Neuronal stem cell (in vitro differentiated cells): Measurements from ENCODE around the gene ATP1A3.

ENCODE experiments used
- DNase-seq: peaks from one replicate; pipeline ENCODE4 v3.0.0-alpha.2; 2013; ENCODE audit warnings: low spot score
- H2AFZ ChIP-seq: one replicate; pipeline ENCODE4 v1.6.1; 2013; ENCODE audit warnings: mild to moderate bottlenecking, low read length, inconsistent platforms
- H2AK5ac ChIP-seq: 2 replicates; pipeline ENCODE4 v1.6.1; 2013; ENCODE audit warnings: low read depth, mild to moderate bottlenecking, inconsistent platforms, low read length, moderate library complexity, mixed read lengths
- H2BK120ac ChIP-seq: 2 replicates; pipeline ENCODE4 v1.6.1; 2013; ENCODE audit warnings: low read depth, mild to moderate bottlenecking, inconsistent platforms, low read length, moderate library complexity, mixed read lengths
- H2BK12ac ChIP-seq: one replicate; pipeline ENCODE4 v1.6.1; 2013; ENCODE audit warnings: low read length, inconsistent platforms
- H2BK15ac ChIP-seq: 2 replicates; pipeline ENCODE4 v1.6.1; 2013; ENCODE audit warnings: mild to moderate bottlenecking, low read length, inconsistent platforms, mixed read lengths
- H2BK5ac ChIP-seq: one replicate; pipeline ENCODE4 v1.6.1; 2013; ENCODE audit warnings: inconsistent platforms, mild to moderate bottlenecking, low read length, moderate library complexity
- H3K14ac ChIP-seq: one replicate; pipeline ENCODE4 v1.6.1; 2013; ENCODE audit warnings: low read length, inconsistent platforms
- H3K18ac ChIP-seq: 2 replicates; pipeline ENCODE4 v1.6.1; 2013; ENCODE audit warnings: low read length, inconsistent platforms
- H3K23ac ChIP-seq: 2 replicates; pipeline ENCODE4 v1.6.1; 2013; ENCODE audit warnings: low read depth, mild to moderate bottlenecking, mixed read lengths, low read length, inconsistent platforms; ENCODE audit not compliant: poor library complexity
- H3K27ac ChIP-seq: replicated peaks from 3 replicates; pipeline ENCODE4 v1.5.1; 2013; ENCODE audit warnings: low read length, inconsistent platforms
- H3K27me3 ChIP-seq, 3 experiments: 2 replicates each; pipeline ENCODE4 v1.6.1; 2013; ENCODE audit warnings: low read length in 3 of 3, mild to moderate bottlenecking in 2 of 3, inconsistent platforms in 1 of 3, low read depth in 1 of 3, mixed read lengths in 1 of 3, moderate library complexity in 1 of 3; ENCODE audit not compliant: control insufficient read depth in 3 of 3, insufficient read depth in 3 of 3
- H3K36me3 ChIP-seq, 2 donors: replicated peaks in 1 of 2; 2 replicates each; pipeline ENCODE4 v1.6.1; 2013; ENCODE audit warnings: low read length in 2 of 2; ENCODE audit not compliant: control insufficient read depth in 2 of 2, insufficient read depth in 2 of 2
- H3K4ac ChIP-seq: 2 replicates; pipeline ENCODE4 v1.6.1; 2013; ENCODE audit warnings: inconsistent platforms, mild to moderate bottlenecking, low read length, moderate library complexity
- H3K4me1 ChIP-seq, 2 donors: 1 replicate in 1 of 2; 2 replicates in 1 of 2; pipeline ENCODE4 v1.6.1; 2013; ENCODE audit warnings: low read length in 2 of 2, low read depth in 1 of 2; ENCODE audit not compliant: control insufficient read depth in 2 of 2, insufficient read depth in 1 of 2
- H3K4me2 ChIP-seq: one replicate; pipeline ENCODE4 v1.6.1; 2013; ENCODE audit warnings: mild to moderate bottlenecking, low read length, inconsistent platforms; ENCODE audit not compliant: insufficient read depth, poor library complexity, severe bottlenecking
- H3K4me3 ChIP-seq, 2 donors: 2 replicates each; pipeline ENCODE4 v1.5.1; 2013; ENCODE audit warnings: low read length in 2 of 2, mild to moderate bottlenecking in 2 of 2, inconsistent platforms in 1 of 2, moderate library complexity in 1 of 2
- H3K79me1 ChIP-seq: one replicate; pipeline ENCODE4 v1.6.1; 2013; ENCODE audit warnings: low read depth, mild to moderate bottlenecking, inconsistent platforms, low read length, moderate library complexity
- H3K9ac ChIP-seq: one replicate; pipeline ENCODE4 v1.6.1; 2013; ENCODE audit warnings: mild to moderate bottlenecking, low read depth, low read length, inconsistent platforms; ENCODE audit not compliant: poor library complexity
- H3K9me3 ChIP-seq, 2 donors: replicated peaks in 1 of 2; 2 replicates each; pipeline versions ENCODE3 to v1.6.1; 2013; ENCODE audit warnings: low read length in 2 of 2, mild to moderate bottlenecking in 2 of 2, inconsistent platforms in 1 of 2, low read depth in 1 of 2, mixed read lengths in 1 of 2, moderate library complexity in 1 of 2; ENCODE audit not compliant: control insufficient read depth in 2 of 2, insufficient read depth in 1 of 2
- H4K8ac ChIP-seq: one replicate; pipeline ENCODE4 v1.6.1; 2013; ENCODE audit warnings: low read depth, mild to moderate bottlenecking, inconsistent platforms, low read length, moderate library complexity
- H4K91ac ChIP-seq: one replicate; pipeline ENCODE4 v1.6.1; 2013; ENCODE audit warnings: low read length, low read depth, mild to moderate bottlenecking, inconsistent platforms; ENCODE audit not compliant: poor library complexity
- WGBS, 2 donors: extraction: QIAGEN DNeasy Blood & Tissue Kit; methylation state at CpG; one replicate each; pipeline ENCODE4 v1.1.7; 2013; ENCODE audit warnings: missing lambda C conversion rate in 2 of 2, mixed read lengths in 1 of 2; ENCODE audit not compliant: insufficient read length in 2 of 2, insufficient replicate concordance in 1 of 2; ENCODE audit errors: extremely low coverage in 2 of 2; 5-methylcytosine and 5-hydroxymethylcytosine counted together

ATP1A3 gene

DNA sequence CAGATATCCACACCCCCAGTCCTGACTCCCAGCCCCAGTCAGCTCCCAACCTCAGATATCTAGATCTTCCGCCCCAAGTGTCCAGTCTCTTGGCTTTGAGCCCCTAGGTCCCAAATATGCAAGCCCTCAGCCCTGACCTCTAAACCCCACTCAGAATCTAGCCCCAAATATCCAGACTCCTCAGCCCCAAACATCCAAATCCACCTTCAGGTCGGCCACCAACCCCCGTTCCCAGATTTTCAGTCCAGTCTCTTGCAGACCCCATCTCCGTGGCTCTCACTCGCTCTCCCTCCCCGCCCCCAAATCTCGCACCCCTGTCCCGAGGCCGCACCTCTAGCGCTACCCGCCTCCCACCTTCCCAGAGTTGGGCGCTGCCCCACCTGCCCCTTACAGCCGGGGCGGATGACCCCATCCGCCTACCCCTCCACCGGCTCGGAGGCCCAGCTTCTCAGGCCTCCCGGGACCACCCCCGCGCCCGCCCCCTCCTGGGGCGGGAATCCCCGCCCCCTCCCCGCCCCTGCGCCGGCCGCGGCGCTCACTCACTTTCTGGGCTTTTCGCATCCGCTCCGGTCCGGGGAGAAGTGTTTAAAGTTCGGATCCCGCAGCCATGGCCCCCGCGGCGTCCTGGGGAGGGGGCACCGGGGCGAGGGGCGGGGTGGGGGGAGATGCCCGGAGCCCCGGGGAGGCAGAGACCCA lies 66.4 kb downstream of the ATP1A3 start:
- Histone ChIP-seq H3K27ac (no peak overlapping the region), H2AK5ac (no peak overlapping the region), H3K36me3 (no peaks in the 10 kb centered on the region), H3K9me3 (peaks cover 0 to 13% of the 10 kb centered on the region in 2 donors), H3K9ac (no peak overlapping the region), H3K14ac (no peak overlapping the region), H2AFZ (peak overlapping the region; percentile 89), H2BK12ac (no peak overlapping the region), H2BK5ac (no peak overlapping the region), H3K4me2 (peak overlapping the region; percentile 79), H4K91ac (no peak overlapping the region), H3K18ac (no peak overlapping the region), H3K79me1 (no peaks in the 10 kb centered on the region), H2BK120ac (peak overlapping the region; percentile 33), H3K27me3 (peaks cover 49 to 94% (median 88%) of the 10 kb centered on the region in 3 experiments), H4K8ac (no peak overlapping the region), H3K4ac (no peak overlapping the region), H3K4me1 (peaks cover 6 to 10% of the 10 kb centered on the region in 2 donors), H2BK15ac (no peak overlapping the region), H3K4me3 (peak overlapping the region; percentile 37 to 44), H3K23ac (no peak overlapping the region)
- no CpG with 5 or more reads among the region's 43 CpGs for WGBS, 2 donors
- no peak for DNase-seq

DNA sequence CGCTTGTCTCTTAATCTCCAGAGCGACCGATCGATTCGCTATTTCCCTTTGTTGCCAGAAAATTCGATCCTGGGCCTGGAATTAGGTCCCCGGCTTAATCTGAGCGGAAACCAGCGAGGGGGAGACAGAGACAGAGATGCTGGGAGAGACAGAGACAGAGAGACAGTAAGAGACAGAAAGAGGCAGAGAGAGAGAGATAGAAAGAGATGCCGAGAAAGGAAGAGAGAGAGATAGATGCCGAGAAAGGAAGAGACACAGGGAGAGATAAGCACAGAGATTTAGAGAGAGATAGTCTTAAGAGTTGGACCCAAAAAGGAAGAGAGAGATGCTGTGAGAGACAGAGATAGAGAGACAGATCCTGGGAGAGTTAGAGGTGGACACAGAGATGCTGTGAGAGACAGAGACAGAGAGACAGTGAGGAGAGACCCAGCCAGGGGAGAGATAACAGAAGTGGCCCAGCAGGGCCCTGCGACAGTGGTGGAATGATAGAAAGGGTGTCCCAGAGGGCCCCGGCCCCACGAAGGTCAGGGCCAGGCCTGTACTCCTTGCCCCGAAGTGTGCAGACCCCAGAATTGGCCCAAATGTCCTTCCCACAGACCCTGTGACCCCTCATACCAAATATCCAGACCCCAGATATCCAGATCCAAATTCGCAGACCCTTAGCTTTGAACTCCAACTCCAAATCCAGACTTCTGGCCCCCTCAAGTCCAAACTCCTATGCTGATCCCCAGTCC lies 67.1 kb downstream of the ATP1A3 start:
- Histone ChIP-seq H4K8ac (no peak overlapping the region), H4K91ac (no peak overlapping the region), H2BK120ac (no peak overlapping the region), H2BK5ac (no peak overlapping the region), H3K27me3 (peaks cover 45 to 94% (median 88%) of the 10 kb centered on the region in 3 experiments), H2BK15ac (no peak overlapping the region), H3K9ac (no peak overlapping the region), H3K4me2 (no peak overlapping the region), H3K14ac (no peak overlapping the region), H3K4me1 (peaks cover 6 to 10% of the 10 kb centered on the region in 2 donors), H3K79me1 (no peaks in the 10 kb centered on the region), H2BK12ac (no peak overlapping the region), H3K36me3 (no peaks in the 10 kb centered on the region), H2AFZ (no peak overlapping the region), H3K9me3 (peaks cover 0 to 11% of the 10 kb centered on the region in 2 donors), H3K23ac (no peak overlapping the region), H3K18ac (no peak overlapping the region), H3K4ac (no peak overlapping the region), H3K27ac (no peak overlapping the region), H2AK5ac (no peak overlapping the region), H3K4me3 (peak overlapping the region in 1 of 2 donors; percentile 14)
- no CpG with 5 or more reads among the region's 16 CpGs for WGBS, 2 donors
- no peak for DNase-seq

DNA sequence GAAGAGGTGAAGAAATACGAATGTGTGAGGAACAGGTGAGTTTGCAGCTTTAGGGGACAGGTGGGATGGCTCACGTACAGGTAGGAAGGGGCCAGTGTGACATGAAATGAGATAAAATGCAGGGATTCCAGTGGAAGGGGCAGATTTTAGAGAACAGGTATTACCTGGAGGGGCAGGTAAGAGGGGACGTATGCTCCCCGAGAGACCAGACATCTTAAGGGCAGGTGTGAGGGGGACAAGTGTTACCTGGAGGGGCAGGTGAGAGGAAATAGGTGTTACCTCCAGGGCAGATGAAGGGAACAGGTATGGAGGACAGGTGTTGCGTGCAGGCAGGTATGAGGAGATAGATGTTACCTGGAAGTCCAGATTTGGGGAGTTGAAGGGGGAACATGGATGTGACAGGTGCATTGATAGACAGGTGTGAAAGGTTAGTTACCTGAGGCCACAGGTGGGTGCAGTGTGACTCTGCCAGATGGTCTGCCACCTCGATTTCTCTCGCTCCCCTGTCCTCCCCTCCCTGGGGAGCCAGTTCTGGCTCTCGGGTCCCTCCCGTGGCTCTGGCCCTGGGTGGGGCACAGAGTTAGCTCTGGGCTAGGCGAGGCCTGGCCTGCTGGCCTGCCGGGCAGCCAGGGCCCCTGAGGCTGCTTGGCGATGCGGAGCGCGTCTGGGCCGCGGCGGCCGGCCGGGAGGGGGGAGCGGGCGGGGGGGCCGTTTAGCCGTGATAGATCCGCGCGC lies 67.8 kb downstream of the ATP1A3 start:
- Histone ChIP-seq H3K4me2 (no peak overlapping the region), H2BK15ac (no peak overlapping the region), H2AK5ac (no peak overlapping the region), H3K23ac (peak overlapping the region; percentile 10), H3K4ac (no peak overlapping the region), H2BK120ac (no peak overlapping the region), H3K27me3 (peaks cover 45 to 94% (median 88%) of the 10 kb centered on the region in 3 experiments), H3K18ac (no peak overlapping the region), H3K14ac (no peak overlapping the region), H3K4me1 (peaks cover 6 to 10% of the 10 kb centered on the region in 2 donors), H3K9me3 (peaks cover 0 to 11% of the 10 kb centered on the region in 2 donors), H2BK5ac (no peak overlapping the region), H3K4me3 (peak overlapping the region in 1 of 2 donors; percentile 6), H3K9ac (no peak overlapping the region), H3K36me3 (no peaks in the 10 kb centered on the region), H3K27ac (no peak overlapping the region), H2AFZ (no peak overlapping the region), H2BK12ac (no peak overlapping the region), H4K91ac (no peak overlapping the region), H4K8ac (no peak overlapping the region), H3K79me1 (no peaks in the 10 kb centered on the region)
- no CpG with 5 or more reads among the region's 27 CpGs for WGBS, 2 donors
- no peak for DNase-seq
